HG03066 (cell line): ENCODE data around the gene DIPK1A.
"Not testable (repeated sequence)": the region's sequence is repeated elsewhere in the genome, so short reads cannot be mapped to it uniquely, and the experiment has no call there.

Source experiments
- ATAC-seq: cut with Tn5 transposase; IDR thresholded peaks from one replicate; pipeline ENCODE4 v1.9.1; 2021; ENCODE audit warnings: low read depth; ENCODE audit not compliant: unreplicated experiment

Gene DIPK1A

DNA sequence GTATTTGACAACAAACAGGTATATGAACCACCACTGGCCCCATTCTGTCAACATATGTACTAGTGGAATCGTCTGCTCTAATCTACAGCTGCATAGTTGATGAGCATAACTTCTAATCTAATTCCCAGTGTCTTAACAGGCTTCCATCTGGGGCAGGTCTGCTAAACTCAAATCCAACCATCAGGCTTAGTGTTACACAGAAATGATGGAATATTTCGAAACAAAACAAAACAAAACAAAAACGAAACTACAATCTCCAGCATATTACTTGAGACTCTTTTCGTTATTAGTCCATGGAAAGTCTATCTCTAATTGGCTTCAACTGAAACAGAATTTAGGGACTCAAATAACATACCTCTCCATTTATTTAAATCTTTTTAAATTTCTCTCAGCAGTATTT is 37.6 kb downstream of the DIPK1A start:
- ATAC-seq: no peak

DNA sequence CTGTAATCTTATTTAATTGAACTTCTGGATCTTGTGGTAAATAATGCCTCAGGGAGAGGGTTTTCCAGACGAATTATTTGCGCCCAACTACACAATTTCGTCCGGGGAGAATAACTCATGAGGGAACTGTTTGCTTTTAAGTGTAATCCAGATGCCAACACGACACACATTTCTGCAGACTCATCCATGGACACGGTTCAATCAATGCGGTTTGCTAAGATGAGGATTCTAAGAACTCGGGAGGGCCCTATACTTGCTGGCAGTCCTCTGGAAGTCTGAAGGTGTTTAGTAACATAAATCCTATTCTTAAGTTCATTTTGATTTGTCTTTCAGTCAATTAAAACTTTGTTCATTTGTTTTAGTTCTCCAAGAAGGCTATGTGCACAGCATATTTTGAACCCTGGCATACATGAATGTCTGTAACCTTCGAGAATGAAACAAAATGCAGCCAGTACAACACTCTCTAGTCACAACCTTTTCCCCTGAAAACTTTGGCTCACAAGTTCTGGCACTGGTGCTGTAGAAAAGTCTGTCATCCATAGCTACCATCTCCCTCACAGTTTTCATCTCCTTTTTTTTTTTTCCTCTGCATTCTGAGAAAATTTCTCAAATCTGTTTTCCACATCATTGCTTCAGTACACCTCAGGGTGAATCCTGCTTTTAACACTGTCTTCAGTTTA is 38.8 kb downstream of the DIPK1A start:
- ATAC-seq: no peak

DNA sequence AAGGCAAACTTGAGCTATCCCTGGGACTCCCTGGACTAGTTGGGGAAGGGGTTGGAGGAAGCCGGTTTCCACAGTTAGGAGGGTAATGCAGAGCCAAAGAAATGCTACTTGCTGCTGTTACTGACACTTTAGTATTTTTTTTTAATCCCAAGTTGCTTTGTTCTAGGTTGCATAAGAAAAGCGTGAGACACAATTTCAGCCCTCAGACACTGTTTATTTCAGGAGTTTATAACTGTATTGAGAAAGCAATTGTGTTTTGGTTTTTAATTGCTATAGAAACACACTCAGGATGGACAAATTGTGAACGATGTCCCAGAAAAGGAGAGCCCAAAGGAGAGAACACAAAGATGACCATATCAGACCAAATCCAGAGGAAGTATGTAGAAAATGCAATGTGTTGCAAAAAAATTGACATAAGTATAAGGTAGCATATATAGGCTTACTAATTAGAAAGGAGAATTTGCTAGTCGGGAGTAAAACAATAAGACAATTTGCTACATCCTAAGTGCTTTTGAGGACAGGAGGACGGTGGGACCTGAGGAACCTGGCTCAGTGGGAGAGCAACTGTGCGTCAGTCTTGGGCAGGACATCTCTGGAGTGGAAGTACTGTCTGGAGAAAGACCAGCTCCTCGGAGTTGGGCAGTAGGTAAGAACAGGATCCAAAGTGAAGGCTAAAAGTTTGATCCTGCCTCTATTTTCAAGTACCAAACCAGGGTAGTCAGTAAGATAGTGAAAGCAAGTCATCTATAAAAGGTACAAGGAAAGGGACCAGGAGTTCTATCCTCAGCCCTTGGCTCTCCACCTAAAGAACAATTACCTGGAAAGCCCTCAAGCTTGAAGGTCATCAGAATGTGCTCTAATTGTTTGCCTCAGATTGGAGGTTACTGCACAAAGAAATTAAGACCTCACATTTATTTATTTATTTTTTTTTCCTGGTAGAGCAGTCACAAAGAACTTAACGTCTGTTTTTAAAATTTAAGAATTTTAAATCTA is 39.9 kb downstream of the DIPK1A start:
- ATAC-seq: no peak

DNA sequence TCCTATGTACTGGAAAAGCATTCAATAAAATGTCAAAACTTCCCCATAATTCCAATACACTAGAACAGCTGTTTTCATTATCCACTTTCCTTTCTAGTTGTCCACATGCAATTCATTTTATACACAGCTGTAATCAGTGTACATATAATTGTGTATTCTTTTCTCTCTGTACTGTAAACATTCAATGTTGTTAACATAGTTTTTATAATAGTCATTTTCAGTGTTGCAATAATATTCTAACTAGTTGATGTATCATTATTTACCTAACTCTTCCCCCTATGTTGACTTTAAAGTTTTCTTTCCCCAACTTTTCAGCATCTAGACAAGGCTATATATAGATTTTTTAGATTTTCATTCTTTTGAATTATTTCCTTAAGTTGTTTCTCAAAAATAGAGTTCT is 44.4 kb downstream of the DIPK1A start:
- ATAC-seq: no peak

DNA sequence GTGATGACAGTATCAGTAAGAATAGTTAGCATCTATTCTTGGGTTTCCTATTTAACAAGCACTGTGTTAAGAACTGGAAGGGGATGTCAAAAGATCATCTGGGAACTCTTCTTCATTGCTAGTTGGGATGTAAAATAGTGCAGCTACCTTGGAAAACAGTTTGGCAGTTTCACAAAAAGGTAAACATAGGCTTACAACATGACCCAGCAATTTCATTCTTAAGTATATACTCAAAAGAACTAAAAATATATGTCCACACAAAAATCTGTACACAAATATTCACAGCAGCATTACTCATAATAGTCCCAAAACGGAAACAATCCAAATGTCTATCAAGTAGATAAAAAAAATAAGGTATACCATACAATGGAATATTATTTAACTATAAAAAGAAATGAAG is 45.7 kb downstream of the DIPK1A start:
- no peak for ATAC-seq

DNA sequence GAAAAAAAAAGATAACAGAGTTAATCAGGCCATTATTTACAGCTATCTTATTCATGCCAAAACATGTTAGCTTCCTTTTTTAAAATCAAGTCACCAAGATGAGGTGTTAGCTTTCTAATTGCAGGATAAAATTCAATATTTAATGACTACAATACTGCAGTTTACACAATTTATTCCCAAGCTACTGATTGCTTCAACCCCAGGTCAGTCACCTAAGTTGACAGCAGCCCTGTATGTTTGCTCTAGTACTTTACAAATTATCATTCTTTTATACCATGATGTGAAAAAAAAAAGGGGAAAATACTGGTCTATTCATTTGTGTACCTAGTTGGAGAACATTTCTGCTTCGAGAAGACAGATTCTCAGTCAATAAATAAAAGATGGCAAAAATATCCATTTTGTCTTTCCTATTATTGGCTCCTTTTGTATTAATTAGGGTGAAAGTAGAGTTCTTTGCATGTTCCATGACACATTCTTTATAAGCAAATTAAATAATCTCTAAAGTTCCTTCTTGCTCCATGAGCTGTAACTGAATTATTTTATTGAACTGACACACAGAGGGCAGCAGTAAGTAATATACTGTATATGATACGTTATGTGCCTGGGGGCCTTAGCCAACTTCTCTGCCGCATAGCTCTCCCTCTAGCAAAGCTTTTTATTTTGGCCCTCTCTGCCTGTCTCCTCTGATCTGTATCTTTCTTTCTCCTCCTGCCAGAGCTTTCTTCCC is 48.0 kb downstream of the DIPK1A start:
- ATAC-seq: no peak

DNA sequence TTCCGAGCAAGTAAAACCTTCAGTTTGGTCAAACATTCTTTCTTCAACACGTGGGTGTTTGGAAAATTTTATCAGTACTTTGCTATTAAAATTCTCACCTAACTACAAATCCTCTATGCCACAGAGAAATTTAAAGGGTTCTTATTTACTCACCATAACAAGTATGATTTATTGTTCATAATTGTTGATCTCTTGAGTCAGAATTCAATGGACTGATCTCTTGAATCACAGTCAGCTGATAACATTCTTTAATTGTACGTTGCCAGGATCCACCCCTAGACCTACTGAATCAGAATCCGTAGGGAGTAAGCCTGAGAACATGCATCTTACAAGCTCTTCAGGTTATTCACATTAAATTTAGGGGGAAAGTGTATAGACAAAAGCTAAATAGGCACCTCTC is 51.2 kb downstream of the DIPK1A start:
- ATAC-seq: no peak

DNA sequence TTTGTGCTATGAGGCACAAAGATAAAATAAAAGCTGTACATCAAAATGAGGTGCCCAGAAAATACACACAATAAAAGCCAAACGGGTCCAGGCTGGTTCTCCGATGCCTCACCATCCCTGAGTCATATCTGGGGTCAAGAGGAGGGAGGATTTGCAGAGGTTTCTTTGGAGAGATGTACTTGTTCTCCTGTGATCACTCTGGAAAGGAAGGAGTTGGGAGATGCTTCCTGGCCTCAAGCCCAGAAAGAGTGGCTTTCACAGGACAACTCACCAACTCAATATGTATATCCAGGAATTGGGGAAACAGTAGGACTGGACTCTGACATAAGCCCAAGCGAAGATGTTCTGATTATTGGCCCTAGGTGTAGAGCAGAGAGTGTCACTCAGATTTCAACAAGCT is 51.9 kb downstream of the DIPK1A start:
- no peak for ATAC-seq

DNA sequence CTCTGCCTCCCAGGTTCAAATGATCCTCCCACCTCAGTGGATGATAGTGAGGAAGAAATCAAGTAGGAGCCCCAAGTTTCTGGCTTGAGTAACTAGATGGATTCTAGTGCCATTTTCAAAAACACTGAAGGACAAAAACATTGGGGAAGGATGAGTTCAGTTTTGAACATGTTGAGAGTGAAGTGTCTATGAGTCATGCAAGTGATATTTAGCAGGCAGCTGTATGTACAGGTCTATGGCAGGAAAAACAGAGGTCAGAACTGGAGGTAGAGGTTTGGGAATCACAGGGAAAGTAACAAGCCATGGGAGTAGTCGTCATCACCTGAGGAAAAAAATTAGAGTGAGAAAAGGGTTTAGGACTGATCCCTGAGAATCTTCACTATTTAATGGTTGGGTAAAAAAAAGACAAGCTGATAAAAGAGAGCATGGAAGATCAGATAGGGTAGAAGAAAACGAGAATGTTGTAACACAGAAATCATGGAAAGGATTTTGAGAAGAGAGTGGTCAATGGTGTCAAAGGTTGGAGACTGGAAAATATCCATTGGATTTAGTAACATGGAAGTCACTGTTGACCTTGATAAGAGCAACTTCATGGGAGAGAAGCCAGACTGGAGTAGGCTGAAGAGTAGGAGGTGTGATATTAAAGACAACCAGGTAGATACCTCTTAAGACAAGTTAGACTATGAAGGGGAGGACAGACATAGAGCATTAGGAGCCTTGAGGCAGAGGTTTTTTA is 53.1 kb downstream of the DIPK1A start:
- no peak for ATAC-seq

DNA sequence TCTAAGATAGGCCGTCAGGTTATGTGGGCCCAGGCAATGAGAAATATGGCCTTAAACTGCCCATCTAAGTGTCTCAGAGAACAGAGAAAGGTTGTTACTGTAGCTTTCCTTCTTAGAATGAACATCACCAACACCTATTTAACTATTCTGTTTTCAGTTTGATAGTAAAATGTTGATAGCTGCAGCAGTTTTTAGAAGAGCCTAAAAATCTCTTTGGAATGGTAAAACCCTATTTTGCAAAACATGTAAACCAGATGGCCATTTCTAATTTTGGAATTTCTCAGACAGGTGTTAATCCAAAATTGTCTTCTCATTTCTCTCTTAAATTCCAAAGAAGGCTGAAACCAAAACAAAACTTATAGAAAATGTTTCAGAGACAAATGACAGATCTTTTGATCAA is 57.5 kb downstream of the DIPK1A start:
- ATAC-seq: no peak

DNA sequence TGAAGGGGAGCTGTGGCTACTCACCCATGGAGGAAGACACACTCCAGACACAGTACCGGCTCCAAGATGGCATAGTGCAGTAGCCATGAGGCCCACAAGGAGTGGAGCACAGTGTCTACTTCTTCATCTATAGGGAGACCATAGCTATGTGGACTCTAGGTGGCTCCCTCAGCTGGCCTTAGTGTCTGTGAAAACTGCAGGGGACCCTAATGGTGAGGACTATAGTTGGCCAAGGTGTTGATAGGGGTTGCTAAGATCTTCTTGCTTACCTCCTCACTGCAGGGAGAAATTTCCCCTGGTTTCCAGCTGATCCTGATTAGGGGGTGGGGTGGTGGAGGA is 58.9 kb downstream of the DIPK1A start:
- ATAC-seq: no peak

DNA sequence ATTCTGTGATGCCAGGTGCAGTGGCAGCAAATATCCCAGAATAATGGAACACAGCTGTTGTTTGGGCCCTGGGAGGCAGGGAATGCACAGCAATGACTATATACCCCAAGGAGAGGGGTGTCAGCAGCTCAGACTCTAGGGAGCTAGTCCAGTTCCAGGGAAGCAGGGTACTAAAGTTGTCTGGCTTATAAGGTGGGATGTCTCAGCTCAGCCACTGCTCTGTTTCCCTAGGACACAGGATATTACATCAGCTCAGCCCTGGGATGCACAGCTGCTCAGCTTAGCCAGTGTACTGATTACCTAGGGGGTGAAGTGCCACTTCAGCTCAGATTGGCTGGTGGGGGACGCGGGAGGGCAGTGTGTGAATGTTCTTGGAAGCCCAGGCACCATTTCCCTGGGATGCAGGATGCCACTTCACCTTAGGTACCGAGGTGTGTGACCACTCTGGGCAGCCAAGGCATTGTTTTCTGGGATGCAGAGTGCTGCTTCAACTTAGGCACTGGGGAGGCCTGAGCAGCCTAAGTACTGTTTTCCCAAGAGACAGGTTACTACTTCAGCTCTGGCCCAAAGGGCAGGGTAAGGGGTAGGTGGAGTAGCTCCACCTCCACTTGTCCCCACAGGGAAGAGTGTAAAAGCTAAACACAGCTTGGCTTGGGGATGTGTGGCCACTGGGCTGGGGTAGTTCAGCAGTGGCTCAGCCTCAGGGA is 59.4 kb downstream of the DIPK1A start:
- ATAC-seq: no peak

DNA sequence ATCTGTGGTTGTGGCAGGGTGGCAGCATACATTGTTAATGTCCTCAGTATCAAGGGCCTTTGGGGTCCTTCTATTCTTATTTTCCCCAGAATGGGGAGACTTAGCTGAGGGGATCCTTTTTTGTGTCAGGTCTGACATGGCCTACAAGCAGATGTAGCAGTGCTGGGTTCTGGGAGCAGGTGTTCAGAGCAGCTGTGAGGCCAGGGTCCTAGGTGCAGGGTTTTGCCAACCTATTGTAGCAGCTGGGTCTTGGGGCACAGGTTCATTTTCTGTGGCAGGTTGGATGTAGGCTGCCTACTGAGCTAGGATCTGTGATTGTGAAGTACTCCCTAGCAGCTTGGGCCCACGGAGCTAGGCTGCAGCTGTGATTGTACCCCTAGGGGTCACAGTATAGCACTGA is 60.1 kb downstream of the DIPK1A start:
- ATAC-seq: no peak

DNA sequence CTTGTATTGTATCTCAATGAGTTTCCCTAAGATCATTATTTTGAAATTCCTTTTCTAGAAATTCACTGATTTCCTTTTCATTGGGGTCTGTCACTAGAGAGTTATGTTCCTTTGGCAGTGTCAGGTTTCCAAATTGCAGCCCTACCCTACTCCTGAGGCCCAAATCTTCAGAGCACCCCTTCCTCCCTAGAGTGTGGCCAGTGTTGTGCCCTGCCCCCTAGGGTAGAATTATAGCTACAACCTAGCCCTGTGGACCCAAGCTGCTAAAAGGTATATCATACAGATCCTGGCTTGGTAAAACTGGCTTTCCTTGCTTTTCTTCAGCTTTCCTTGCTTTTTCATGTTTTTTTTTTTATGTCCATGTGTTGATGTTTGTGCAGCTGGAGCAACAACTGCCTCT is 60.7 kb downstream of the DIPK1A start:
- ATAC-seq: no peak

DNA sequence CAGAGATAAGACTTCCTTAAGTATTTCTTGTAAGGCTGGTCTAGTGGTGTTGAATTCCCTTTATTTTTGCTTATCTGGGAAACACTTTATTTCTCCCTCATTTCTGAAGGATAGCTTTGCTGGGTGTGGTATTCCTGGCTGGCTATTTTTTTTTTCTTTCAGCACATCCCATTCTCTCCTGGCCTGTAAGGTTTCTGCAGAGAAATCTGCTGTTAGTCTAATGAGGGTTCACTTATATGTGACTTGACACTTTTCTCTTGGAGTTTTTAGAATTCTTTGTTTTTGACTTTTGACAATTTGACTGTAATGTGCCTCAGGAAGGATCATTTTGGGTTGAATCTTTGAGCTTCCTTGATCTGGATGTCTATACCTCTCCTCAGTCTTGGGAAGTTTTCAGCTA is 61.5 kb downstream of the DIPK1A start:
- no peak for ATAC-seq

DNA sequence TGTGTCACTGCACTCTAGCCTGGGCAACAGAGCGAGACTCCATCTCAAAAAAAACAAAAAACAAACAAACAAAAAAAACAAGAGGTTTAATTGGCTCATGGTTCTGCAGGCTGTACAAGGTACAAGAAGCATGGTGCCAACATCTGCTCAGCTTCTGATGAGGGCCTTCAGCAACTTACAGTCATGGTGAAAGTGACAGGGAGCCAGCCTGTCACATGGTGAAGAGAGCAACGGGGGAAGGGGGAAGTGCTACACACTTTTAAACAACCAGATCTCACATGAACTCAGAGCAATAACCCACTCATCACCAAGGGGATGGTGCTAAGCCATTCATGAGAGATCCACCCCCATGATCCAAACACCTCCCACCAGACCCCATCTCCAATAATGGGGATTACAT is 63.2 kb downstream of the DIPK1A start:
- not testable (repeated sequence) for ATAC-seq

DNA sequence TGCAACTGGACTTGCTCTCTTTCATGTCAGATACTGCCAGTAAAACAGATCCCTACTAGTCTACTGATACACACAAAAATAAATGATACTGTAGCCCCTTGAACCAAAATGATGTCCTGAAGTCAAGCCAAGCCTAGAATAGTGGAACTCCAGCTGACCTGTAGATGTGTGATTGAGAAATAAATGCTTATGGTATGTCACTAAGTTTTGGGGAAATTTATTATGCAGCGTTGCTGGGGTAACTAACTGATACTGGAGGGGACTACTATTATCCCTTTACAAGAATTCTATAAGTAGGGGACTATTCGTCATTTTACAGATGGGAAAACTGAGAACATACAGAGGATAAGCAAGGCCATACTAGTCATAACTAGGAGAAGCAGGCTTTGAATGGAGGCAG is 73.8 kb downstream of the DIPK1A start:
- ATAC-seq: no peak

DNA sequence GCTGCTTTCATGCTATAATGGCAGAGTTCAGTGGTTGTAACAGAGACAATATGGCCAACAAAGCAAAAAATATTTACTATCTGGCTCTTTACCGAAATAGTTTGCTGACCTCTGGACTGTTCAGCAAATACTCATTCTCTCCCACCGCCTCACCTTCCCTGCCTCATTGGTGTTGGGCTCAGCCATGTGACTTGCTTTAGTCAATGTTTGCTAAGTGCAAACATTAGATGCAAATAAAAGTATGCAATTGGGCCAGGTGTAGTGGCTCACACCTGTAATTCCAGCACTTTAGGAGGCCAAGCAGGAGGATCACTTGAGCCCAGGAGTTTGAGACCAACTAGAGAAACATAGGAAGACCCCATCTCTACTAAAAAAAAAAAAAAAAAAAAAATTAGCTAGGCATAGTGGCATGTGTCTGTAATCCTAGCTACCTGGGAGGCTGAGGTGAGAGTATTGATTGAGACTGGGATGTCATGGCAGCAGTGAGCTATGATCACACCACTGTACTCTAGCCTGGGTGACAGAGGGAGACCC is 74.3 kb downstream of the DIPK1A start:
- no peak for ATAC-seq

DNA sequence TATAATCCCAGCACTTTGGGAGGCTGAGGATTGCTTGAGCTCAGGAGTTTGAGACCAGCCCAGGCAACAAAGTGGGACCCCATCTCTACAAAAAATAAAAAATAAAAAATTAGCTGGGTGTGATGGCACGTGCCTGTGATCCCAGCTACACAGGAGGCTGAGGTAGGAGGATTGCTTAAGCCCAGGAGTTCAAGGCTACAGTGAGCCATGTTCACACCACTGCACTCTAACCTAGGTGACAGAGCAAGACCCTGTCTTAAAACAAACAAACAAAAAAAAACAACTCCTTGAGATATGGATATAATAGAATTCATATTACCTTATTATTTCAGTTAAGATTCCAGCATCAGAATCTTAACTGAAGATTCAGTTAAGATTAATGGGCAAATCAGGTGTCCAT is 77.1 kb downstream of the DIPK1A start:
- no peak for ATAC-seq

DNA sequence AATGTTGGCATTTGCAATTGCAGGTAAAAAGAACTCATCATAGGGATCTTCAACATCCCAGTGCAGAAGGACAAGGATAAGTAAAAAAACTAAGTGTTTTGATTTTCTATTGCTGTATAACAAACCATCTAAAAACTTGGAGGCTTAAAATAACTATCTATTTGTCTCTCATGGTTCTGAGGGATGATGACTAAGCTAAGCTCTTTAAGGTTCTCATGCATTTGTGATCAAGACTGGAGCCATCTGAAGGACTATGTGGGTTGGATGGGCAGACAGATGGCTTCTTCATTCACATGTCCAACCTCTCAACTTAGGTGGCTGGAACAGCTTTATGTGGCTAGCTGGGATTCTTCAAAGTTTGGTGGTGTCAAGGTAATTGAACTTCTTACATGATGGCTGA is 78.0 kb downstream of the DIPK1A start:
- ATAC-seq: no peak
